HepG2 (cell line): ENCODE results near the gene AKR1A1. TPM values are rescaled to one million over a fixed set of nuclear protein-coding genes. Genes with fewer than 3 reads are reported as not detected.

Experiments used
- E2F1 ChIP-seq: sonication (generic); formaldehyde crosslinking; IDR thresholded peaks from 2 replicates; pipeline ENCODE4 v1.5.0; 2020; ENCODE audit warnings: missing genetic modification reagents
- GLI4 ChIP-seq: sonication (generic); formaldehyde crosslinking; IDR thresholded peaks from 2 replicates; pipeline ENCODE4 v1.5.1; 2020; ENCODE audit warnings: missing genetic modification reagents, mild to moderate bottlenecking, moderate library complexity, borderline replicate concordance
- HMGXB4 ChIP-seq, 2 experiments: sonication (generic) in 1 of 2; formaldehyde crosslinking in 1 of 2; IDR thresholded peaks; 2 replicates each; pipeline versions ENCODE4 v1.4.0 to v1.6.1; 2018 to 2020; ENCODE audit warnings: missing genetic modification reagents in 2 of 2, borderline replicate concordance in 1 of 2, low read depth in 1 of 2, mild to moderate bottlenecking in 1 of 2, missing biosample characterization in 1 of 2
- KMT2B ChIP-seq: IDR thresholded peaks from 2 replicates; pipeline ENCODE4 v1.6.1; 2016; ENCODE audit warnings: missing genetic modification reagents, missing compliant biosample characterization
- MAFF ChIP-seq: IDR thresholded peaks from 2 replicates; pipeline ENCODE4 v1.6.1; 2011; ENCODE audit warnings: low read depth, low read length, improper control_type of control experiment
- NR0B2 ChIP-seq: sonication (generic); formaldehyde crosslinking; IDR thresholded peaks from 2 replicates; pipeline ENCODE4 v1.4.0; 2020; ENCODE audit warnings: mild to moderate bottlenecking, missing genetic modification reagents
- ONECUT2 ChIP-seq: sonication (generic); formaldehyde crosslinking; IDR thresholded peaks from 2 replicates; pipeline ENCODE4 v1.4.0; 2020; ENCODE audit warnings: missing genetic modification reagents
- PATZ1 ChIP-seq: sonication (generic); formaldehyde crosslinking; IDR thresholded peaks from 2 replicates; pipeline ENCODE4 v1.4.0; 2020; ENCODE audit warnings: missing genetic modification reagents
- ZBTB4 ChIP-seq: sonication (generic); formaldehyde crosslinking; IDR thresholded peaks from 2 replicates; pipeline ENCODE4 v1.4.0; 2020; ENCODE audit warnings: missing genetic modification reagents, mild to moderate bottlenecking, borderline replicate concordance
- ZBTB7B ChIP-seq: sonication (generic); formaldehyde crosslinking; IDR thresholded peaks from 2 replicates; pipeline ENCODE4 v1.4.0; 2020; ENCODE audit warnings: missing genetic modification reagents
- ZNF30 ChIP-seq: sonication (generic); formaldehyde crosslinking; IDR thresholded peaks from 2 replicates; pipeline ENCODE4 v1.5.0; 2020; ENCODE audit warnings: mild to moderate bottlenecking, missing genetic modification reagents
- ZNF383 ChIP-seq: sonication (generic); formaldehyde crosslinking; IDR thresholded peaks from 2 replicates; pipeline ENCODE4 v1.4.0; 2020; ENCODE audit warnings: missing genetic modification reagents, mild to moderate bottlenecking, borderline replicate concordance
- ZNF556 ChIP-seq: sonication (generic); formaldehyde crosslinking; IDR thresholded peaks from 2 replicates; pipeline ENCODE4 v1.4.0; 2020; ENCODE audit warnings: mild to moderate bottlenecking, missing genetic modification reagents, borderline replicate concordance
- ZNF713 ChIP-seq: sonication (generic); formaldehyde crosslinking; IDR thresholded peaks from 2 replicates; pipeline ENCODE4 v1.4.0; 2020; ENCODE audit warnings: mild to moderate bottlenecking, missing genetic modification reagents
- ZNF740 ChIP-seq: sonication (generic); formaldehyde crosslinking; IDR thresholded peaks from 2 replicates; pipeline ENCODE4 v1.4.0; 2020; ENCODE audit warnings: missing genetic modification reagents
- ZSCAN9 ChIP-seq: IDR thresholded peaks from 2 replicates; pipeline ENCODE4 v1.6.1; 2016; ENCODE audit warnings: borderline replicate concordance
- polyA plus RNA-seq, 8 experiments: library from polyadenylated mRNA; depleted of rRNA in 3 of 8; stranded (reverse) in 7 of 8; unstranded in 1 of 8; fragments of >200 nt; fragmentation: Illumina TruSeq in 4 of 8; extraction: Trizol in 4 of 8; gene quantifications; 2 replicates each; pipeline versions ENCODE4 v1.2.1 to v1.2.3, GENCODE V29; 2011 to 2016; ENCODE audit warnings: low read depth in 4 of 8, missing spikeins in 1 of 8, mixed read lengths in 1 of 8; ENCODE audit not compliant: insufficient read depth in 1 of 8
- total RNA-seq, 5 experiments: library from RNA; depleted of rRNA; stranded (reverse); fragments of >200 nt; fragmentation: Illumina TruSeq; extraction: Trizol; gene quantifications; 2 replicates each; pipeline ENCODE4 v1.2.3, GENCODE V29; 2016; ENCODE audit warnings: low read depth in 1 of 5

Gene AKR1A1
- total and polyA plus RNA-seq, 2 of the 13 experiments (the other 11 are each of a cell fraction or from before 2014, with no cell fraction given): 181 to 217 TPM

- TF ChIP-seq E2F1 (CRISPR knock-in tag) (peak; percentile 89), KMT2B (CRISPR knock-in tag) (no peak; the same call in 1 of the 2 replicates), HMGXB4 (CRISPR knock-in tag; IDR thresholded peaks at IDR 0.05; ENCODE audit: borderline replicate concordance in 1 of 2, low read depth in 1 of 2) (peak; percentile 4 to 30; a peak in 1 of 4 replicates), ZBTB7B (no peak), NR0B2 (no peak; the same call in 1 of the 2 replicates), ZNF713 (CRISPR knock-in tag) (no peak), ZNF556 (0 out of 2 replicates have a peak, but pooled peaks have one; percentile 5), ONECUT2 (CRISPR knock-in tag) (peak; percentile 35; the same call in 1 of the 2 replicates), ZSCAN9 (CRISPR knock-in tag) (no peak), ZNF383 (CRISPR knock-in tag) (no peak), ZNF740 (CRISPR knock-in tag) (0 out of 2 replicates have a peak, but pooled peaks have one; percentile 11), ZBTB4 (CRISPR knock-in tag) (no peak), ZNF30 (CRISPR knock-in tag) (no peak), MAFF (no peak), PATZ1 (CRISPR knock-in tag) (peak; percentile 77; the same call in 1 of the 2 replicates), GLI4 (CRISPR knock-in tag) (no peak)
Observed at GRCh38 chr1:45584351-45585109, 33.9 kb downstream of the AKR1A1 start (continued).
